Thyroid gland (tissue), 4 donors: ENCODE measurements around the gene SHQ1.

ENCODE experiments used
- CTCF ChIP-seq, 6 experiments: fragments of 200-600 bp in 3 of 6; fragments of 450-650 bp in 3 of 6; sonication (generic) in 3 of 6; IDR thresholded peaks; one replicate each; pipeline ENCODE4 v1.5.1; 2016 to 2019; ENCODE audit warnings: antibody characterized with exemption in 6 of 6, mild to moderate bottlenecking in 2 of 6, inconsistent platforms in 1 of 6, moderate library complexity in 1 of 6
- POLR2A ChIP-seq, 2 donors: fragments of 450-650 bp; IDR thresholded peaks; one replicate each; pipeline ENCODE4 v1.6.1; 2017; ENCODE audit warnings: antibody characterized with exemption in 2 of 2, mild to moderate bottlenecking in 2 of 2, moderate library complexity in 1 of 2

GRCh38 chr3:72820415-72820814 is 27.8 kb downstream of the SHQ1 start:
- TF ChIP-seq CTCF (IDR thresholded peaks at IDR 0.05) = no peak
- TF ChIP-seq POLR2A (IDR thresholded peaks at IDR 0.05) = no peak
